CD8-positive, alpha-beta memory T cell (primary cell): ENCODE data around the gene MYH15. TPM values are rescaled to one million over a fixed set of nuclear protein-coding genes. Genes with fewer than 3 reads are reported as not detected.

Source experiments
- CTCF ChIA-PET: fragments of 350-600 bp; sonication (Branson Sonifier 250); formaldehyde crosslinking; loops from one replicate; lab custom pipeline; 2021; ENCODE audit warnings: antibody characterized with exemption; lab: Charles Lee
- POLR2A ChIA-PET: fragments of 350-600 bp; sonication (Branson Sonifier 250); formaldehyde crosslinking; loops from one replicate; lab custom pipeline; 2021; ENCODE audit warnings: antibody characterized with exemption; lab: Charles Lee
- DNase-seq, 5 donors: peaks; one replicate each; pipeline versions ENCODE4 v3.0.0 to v3.0.0-alpha.2; 2020 to 2022; ENCODE audit warnings: mixed read lengths in 1 of 5
- H3K27ac ChIP-seq: one replicate; pipeline ENCODE4 v1.7.0; 2013; ENCODE audit warnings: low read depth, mild to moderate bottlenecking, low read length, moderate library complexity
- H3K27me3 ChIP-seq: 2 replicates; pipeline ENCODE4 v1.7.0; 2013; ENCODE audit warnings: low read length, mild to moderate bottlenecking; ENCODE audit not compliant: insufficient read depth, poor library complexity, severe bottlenecking
- H3K36me3 ChIP-seq: 2 replicates; pipeline ENCODE4 v1.7.0; 2013; ENCODE audit warnings: mild to moderate bottlenecking, low read length, moderate library complexity; ENCODE audit not compliant: insufficient read depth
- H3K4me1 ChIP-seq: 2 replicates; pipeline ENCODE4 v1.7.0; 2013; ENCODE audit warnings: mild to moderate bottlenecking, low read length, moderate library complexity; ENCODE audit not compliant: insufficient read depth
- H3K4me3 ChIP-seq: 2 replicates; pipeline ENCODE4 v1.7.0; 2013; ENCODE audit warnings: mild to moderate bottlenecking, low read length
- H3K9me3 ChIP-seq: 2 replicates; pipeline ENCODE4 v1.7.0; 2013; ENCODE audit warnings: mild to moderate bottlenecking, low read length
- H3K27ac Mint-ChIP-seq, 8 donors: one replicate each; pipeline ENCODE4 v1.8.0; 2020 to 2021; ENCODE audit warnings: mixed read lengths in 8 of 8, mild to moderate bottlenecking in 6 of 8, inconsistent platforms in 3 of 8, moderate library complexity in 3 of 8
- H3K27me3 Mint-ChIP-seq, 2 donors: one replicate each; pipeline ENCODE4 v1.8.0; 2020 to 2021; ENCODE audit warnings: mixed read lengths in 2 of 2, mild to moderate bottlenecking in 1 of 2, moderate library complexity in 1 of 2
- H3K36me3 Mint-ChIP-seq, 3 donors: one replicate each; pipeline ENCODE4 v1.8.0; 2020 to 2021; ENCODE audit warnings: mixed read lengths in 3 of 3, inconsistent platforms in 1 of 3, mild to moderate bottlenecking in 1 of 3
- H3K4me1 Mint-ChIP-seq, 3 donors: one replicate each; pipeline ENCODE4 v1.8.0; 2020 to 2021; ENCODE audit warnings: mixed read lengths in 3 of 3, inconsistent platforms in 1 of 3, mild to moderate bottlenecking in 1 of 3
- H3K4me3 Mint-ChIP-seq, 7 donors: one replicate each; pipeline ENCODE4 v1.8.0; 2020 to 2021; ENCODE audit warnings: mixed read lengths in 7 of 7, mild to moderate bottlenecking in 6 of 7, moderate library complexity in 4 of 7, inconsistent platforms in 2 of 7
- H3K9me3 Mint-ChIP-seq, 5 donors: one replicate each; pipeline ENCODE4 v1.8.0; 2020 to 2022; ENCODE audit warnings: mixed read lengths in 5 of 5, mild to moderate bottlenecking in 3 of 5, moderate library complexity in 2 of 5, inconsistent platforms in 1 of 5
- polyA plus RNA-seq: library from polyadenylated mRNA; unstranded; fragments of 300-500 nt; fragmentation: Illumina TruSeq; gene quantifications from one replicate; pipeline ENCODE4 v1.2.3, GENCODE V29; 2021
- total RNA-seq, 2 experiments: library from RNA; stranded (reverse); gene quantifications; one replicate each; pipeline ENCODE4 v1.2.3, GENCODE V29; 2021

The MYH15 gene
- total and polyA plus RNA-seq, 3 experiments from 2014 or later: 0.11 to 0.18 TPM; not detected in 1

- no peaks in the 10 kb centered on the region for H3K9me3 Mint-ChIP-seq
- POLR2A ChIA-PET: no interaction called here
- H3K27me3 ChIP-seq: no peaks in the 10 kb centered on the region
- H3K4me1 Mint-ChIP-seq: no peaks in the 10 kb centered on the region
- no peak for DNase-seq
- H3K36me3 ChIP-seq: no peaks in the 10 kb centered on the region
- H3K4me3 Mint-ChIP-seq: no peak overlapping the region
- peaks cover 3 to 5% of the 10 kb centered on the region in 2 donors for H3K27me3 Mint-ChIP-seq
- no peak overlapping the region for H3K27ac Mint-ChIP-seq
- no peaks in the 10 kb centered on the region for H3K4me1 ChIP-seq
- CTCF ChIA-PET: interaction anchor here (1.0 kb wide), 1 partner anchor 8 kb away, joined by 3 read pairs; no protein-coding TSS in a partner anchor
- no peak overlapping the region for H3K4me3 ChIP-seq
- H3K27ac ChIP-seq: no peak overlapping the region
- no peaks in the 10 kb centered on the region for H3K9me3 ChIP-seq
- no peaks in the 10 kb centered on the region for H3K36me3 Mint-ChIP-seq
Observed at GRCh38 chr3:108469126-108469525, 41.3 kb downstream of the MYH15 start.

DNA sequence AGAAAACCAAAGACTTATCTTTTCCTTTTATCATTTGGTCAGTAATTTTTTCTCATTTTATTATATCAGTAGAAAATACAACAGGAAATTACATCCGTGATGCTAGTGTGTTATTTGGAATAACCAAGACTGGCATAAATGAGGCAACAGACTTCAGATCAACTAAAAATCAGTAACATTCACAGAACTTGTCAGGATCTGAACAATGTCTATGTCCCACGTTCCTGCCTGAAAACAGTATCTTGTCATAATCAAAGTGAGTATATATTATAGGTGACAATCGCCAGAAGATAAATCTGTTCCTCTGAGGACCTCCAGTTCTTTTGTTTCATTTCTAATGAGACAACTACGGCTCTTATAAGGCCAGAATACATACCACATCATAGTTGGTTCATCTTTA is 41.8 kb downstream of the MYH15 start:
- no peak overlapping the region for H3K27ac ChIP-seq
- no peaks in the 10 kb centered on the region for H3K4me1 Mint-ChIP-seq
- ChIA-PET POLR2A (no interaction called here), CTCF (interaction anchor here (1.0 kb wide), 1 partner anchor 9 kb away, joined by 3 read pairs; no protein-coding TSS in a partner anchor)
- no peak overlapping the region for H3K4me3 Mint-ChIP-seq
- DNase-seq: no peak
- no peaks in the 10 kb centered on the region for H3K4me1 ChIP-seq
- no peak overlapping the region for H3K4me3 ChIP-seq
- H3K9me3 ChIP-seq: no peaks in the 10 kb centered on the region
- no peak overlapping the region for H3K27ac Mint-ChIP-seq
- peaks cover 3% of the 10 kb centered on the region in 2 donors for H3K27me3 Mint-ChIP-seq
- no peaks in the 10 kb centered on the region for H3K9me3 Mint-ChIP-seq
- H3K36me3 Mint-ChIP-seq: no peaks in the 10 kb centered on the region
- H3K27me3 ChIP-seq: no peaks in the 10 kb centered on the region
- no peaks in the 10 kb centered on the region for H3K36me3 ChIP-seq

DNA sequence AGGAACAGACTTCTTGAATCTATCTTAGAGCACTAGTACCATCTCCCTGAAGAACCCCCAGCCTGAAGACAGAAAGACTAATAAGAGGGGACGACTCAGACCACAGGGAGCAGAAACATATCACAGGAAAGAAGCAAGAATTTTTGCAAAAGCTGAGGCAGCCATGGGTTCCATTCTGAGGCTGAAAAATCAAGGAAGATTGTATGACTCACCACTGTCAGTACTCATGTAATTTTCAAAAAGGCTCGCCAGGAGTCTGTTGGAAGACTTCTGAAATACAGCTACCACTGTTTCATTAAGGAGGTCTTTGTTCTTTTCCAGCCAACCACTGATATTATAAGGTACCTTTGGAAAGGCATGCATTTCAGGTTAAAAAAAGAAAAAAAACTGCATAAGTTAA is 47.5 kb downstream of the MYH15 start:
- no peaks in the 10 kb centered on the region for H3K9me3 ChIP-seq
- no peaks in the 10 kb centered on the region for H3K4me1 ChIP-seq
- peaks cover 0 to 4% of the 10 kb centered on the region in 2 donors for H3K27me3 Mint-ChIP-seq
- H3K4me3 ChIP-seq: no peak overlapping the region
- H3K36me3 ChIP-seq: no peaks in the 10 kb centered on the region
- no peak for DNase-seq
- H3K9me3 Mint-ChIP-seq: no peaks in the 10 kb centered on the region
- no peaks in the 10 kb centered on the region for H3K27me3 ChIP-seq
- H3K36me3 Mint-ChIP-seq: no peaks in the 10 kb centered on the region
- no peak overlapping the region for H3K27ac Mint-ChIP-seq
- ChIA-PET POLR2A (interaction anchor here (0.6 kb wide), 1 partner anchor 767 kb away, joined by 3 read pairs; no protein-coding TSS in a partner anchor), CTCF (no interaction called here)
- no peak overlapping the region for H3K27ac ChIP-seq
- no peak overlapping the region for H3K4me3 Mint-ChIP-seq
- H3K4me1 Mint-ChIP-seq: no peaks in the 10 kb centered on the region

GRCh38 chr3:108461661-108462111 is 48.7 kb downstream of the MYH15 start:
- no peak for DNase-seq
- Histone ChIP-seq H3K27ac (no peak overlapping the region), H3K27me3 (no peaks in the 10 kb centered on the region), H3K36me3 (no peaks in the 10 kb centered on the region), H3K9me3 (no peaks in the 10 kb centered on the region), H3K4me1 (no peaks in the 10 kb centered on the region), H3K4me3 (no peak overlapping the region)
- Mint-ChIP-seq H3K9me3 (no peaks in the 10 kb centered on the region), H3K36me3 (no peaks in the 10 kb centered on the region), H3K27me3 (peaks cover 2 to 11% of the 10 kb centered on the region in 2 donors), H3K4me1 (no peaks in the 10 kb centered on the region), H3K27ac (no peak overlapping the region), H3K4me3 (no peak overlapping the region)
- CTCF ChIA-PET: no interaction called here
- POLR2A ChIA-PET: no interaction called here

DNA sequence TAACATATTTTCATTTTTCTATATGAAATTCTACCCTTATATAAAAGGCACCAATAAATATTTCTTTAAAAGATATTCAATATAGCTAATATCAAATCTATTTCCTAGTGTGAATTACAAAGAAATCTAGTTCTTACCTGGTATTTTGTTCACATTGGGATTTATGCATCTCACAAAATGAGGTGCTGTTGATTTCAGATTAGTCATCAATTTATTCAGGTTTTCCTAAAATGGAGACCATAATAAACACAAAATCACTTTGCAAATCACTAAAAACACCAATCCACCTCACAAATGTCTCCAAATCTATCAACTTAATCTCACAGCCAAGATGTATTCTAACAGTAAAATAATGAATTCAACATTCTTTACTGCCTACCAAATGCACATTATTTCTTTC is 51.2 kb downstream of the MYH15 start:
- peaks cover 2 to 11% of the 10 kb centered on the region in 2 donors for H3K27me3 Mint-ChIP-seq
- H3K4me3 Mint-ChIP-seq: no peak overlapping the region
- Histone ChIP-seq H3K36me3 (no peaks in the 10 kb centered on the region), H3K9me3 (no peaks in the 10 kb centered on the region), H3K27ac (no peak overlapping the region), H3K4me1 (no peaks in the 10 kb centered on the region), H3K27me3 (no peaks in the 10 kb centered on the region), H3K4me3 (no peak overlapping the region)
- no peaks in the 10 kb centered on the region for H3K36me3 Mint-ChIP-seq
- H3K9me3 Mint-ChIP-seq: peaks cover 0 to 3% (median 1%) of the 10 kb centered on the region in 5 donors
- no peak overlapping the region for H3K27ac Mint-ChIP-seq
- POLR2A ChIA-PET: no interaction called here
- DNase-seq: no peak
- H3K4me1 Mint-ChIP-seq: no peaks in the 10 kb centered on the region
- CTCF ChIA-PET: no interaction called here

- CTCF ChIA-PET: no interaction called here
- H3K36me3 Mint-ChIP-seq: peaks cover 0 to under 1% (median 0%) of the 10 kb centered on the region in 3 donors
Observed at GRCh38 chr3:108455212-108455705, 55.1 kb downstream of the MYH15 start.

DNA sequence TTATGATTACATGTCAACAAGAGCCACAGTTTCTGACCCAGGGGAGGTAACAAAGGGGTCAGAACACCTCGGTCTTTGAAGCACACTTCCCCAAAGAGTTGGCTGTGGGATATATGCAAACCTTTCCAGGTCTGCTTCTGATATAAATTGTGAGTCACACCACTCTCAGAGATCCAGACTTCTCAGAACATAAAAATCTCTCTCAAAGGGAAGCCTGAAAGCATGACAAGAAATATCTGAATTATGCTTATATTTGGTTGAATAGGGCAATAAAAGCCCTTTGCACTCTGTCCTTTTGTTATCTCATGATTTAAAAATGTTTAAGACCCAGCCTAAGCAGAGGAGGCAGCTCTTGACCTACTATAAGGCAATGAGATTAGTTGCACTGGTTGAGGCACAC is 56.8 kb downstream of the MYH15 start:
- CTCF ChIA-PET: no interaction called here

More at GRCh38 chr3:108455212-108455705, 55.1 kb downstream of the MYH15 start:
- no peak overlapping the region for H3K27ac Mint-ChIP-seq
- H3K4me1 ChIP-seq: no peaks in the 10 kb centered on the region
- POLR2A ChIA-PET: interaction anchor here (0.5 kb wide), 1 partner anchor 340 kb away, joined by 3 read pairs; no protein-coding TSS in a partner anchor
- no peak for DNase-seq
- H3K36me3 ChIP-seq: no peaks in the 10 kb centered on the region
- no peak overlapping the region for H3K27ac ChIP-seq
- H3K4me1 Mint-ChIP-seq: no peaks in the 10 kb centered on the region
- no peak overlapping the region for H3K4me3 Mint-ChIP-seq
- H3K27me3 ChIP-seq: no peaks in the 10 kb centered on the region
- H3K4me3 ChIP-seq: no peak overlapping the region
- peaks cover 0 to 3% (median 2%) of the 10 kb centered on the region in 5 donors for H3K9me3 Mint-ChIP-seq
- H3K27me3 Mint-ChIP-seq: peaks cover 2 to 11% of the 10 kb centered on the region in 2 donors
- no peaks in the 10 kb centered on the region for H3K9me3 ChIP-seq

GRCh38 chr3:108450444-108450843 is 60.0 kb downstream of the MYH15 start:
- POLR2A ChIA-PET: no interaction called here
- no peaks in the 10 kb centered on the region for H3K36me3 ChIP-seq
- peaks cover 5 to 14% of the 10 kb centered on the region in 2 donors for H3K27me3 Mint-ChIP-seq
- H3K9me3 Mint-ChIP-seq: peaks cover 23 to 32% (median 29%) of the 10 kb centered on the region in 5 donors
- no peak overlapping the region for H3K27ac ChIP-seq
- H3K4me3 Mint-ChIP-seq: no peak overlapping the region
- no peaks in the 10 kb centered on the region for H3K4me1 ChIP-seq
- CTCF ChIA-PET: no interaction called here
- no peaks in the 10 kb centered on the region for H3K4me1 Mint-ChIP-seq
- no peak for DNase-seq
- H3K36me3 Mint-ChIP-seq: peaks cover 2 to 40% (median 3%) of the 10 kb centered on the region in 3 donors
- no peak overlapping the region for H3K4me3 ChIP-seq
- no peak overlapping the region for H3K27ac Mint-ChIP-seq
- H3K9me3 ChIP-seq: peaks cover 8% of the 10 kb centered on the region
- no peaks in the 10 kb centered on the region for H3K27me3 ChIP-seq

More for the DNA sequence above, 56.8 kb downstream of the MYH15 start:
- Mint-ChIP-seq H3K4me3 (no peak overlapping the region), H3K27me3 (peaks cover 4 to 7% of the 10 kb centered on the region in 2 donors), H3K36me3 (peaks cover 0 to 14% (median 0%) of the 10 kb centered on the region in 3 donors), H3K27ac (no peak overlapping the region), H3K9me3 (peaks cover 0 to 11% (median 5%) of the 10 kb centered on the region in 5 donors), H3K4me1 (no peaks in the 10 kb centered on the region)
- DNase-seq: no peak
- Histone ChIP-seq H3K4me3 (no peak overlapping the region), H3K4me1 (no peaks in the 10 kb centered on the region), H3K36me3 (no peaks in the 10 kb centered on the region), H3K9me3 (no peaks in the 10 kb centered on the region), H3K27me3 (no peaks in the 10 kb centered on the region), H3K27ac (no peak overlapping the region)
- POLR2A ChIA-PET: no interaction called here
